ENCODE measurements around the gene SLC32A1. TPM values are rescaled to one million over a fixed set of nuclear protein-coding genes. Genes with fewer than 3 reads are reported as not detected.
A peak's percentile ranks its signal among the peaks of the same experiment; 100 is the strongest.

SLC32A1 gene
- total RNA-seq, 1 donor from 2014 or later, result not detected

- DNase-seq (ENCODE audit: low spot score), result no peak
Measured at GRCh38 chr20:38725148-38725901, 1.0 kb downstream of the SLC32A1 start.

DNA sequence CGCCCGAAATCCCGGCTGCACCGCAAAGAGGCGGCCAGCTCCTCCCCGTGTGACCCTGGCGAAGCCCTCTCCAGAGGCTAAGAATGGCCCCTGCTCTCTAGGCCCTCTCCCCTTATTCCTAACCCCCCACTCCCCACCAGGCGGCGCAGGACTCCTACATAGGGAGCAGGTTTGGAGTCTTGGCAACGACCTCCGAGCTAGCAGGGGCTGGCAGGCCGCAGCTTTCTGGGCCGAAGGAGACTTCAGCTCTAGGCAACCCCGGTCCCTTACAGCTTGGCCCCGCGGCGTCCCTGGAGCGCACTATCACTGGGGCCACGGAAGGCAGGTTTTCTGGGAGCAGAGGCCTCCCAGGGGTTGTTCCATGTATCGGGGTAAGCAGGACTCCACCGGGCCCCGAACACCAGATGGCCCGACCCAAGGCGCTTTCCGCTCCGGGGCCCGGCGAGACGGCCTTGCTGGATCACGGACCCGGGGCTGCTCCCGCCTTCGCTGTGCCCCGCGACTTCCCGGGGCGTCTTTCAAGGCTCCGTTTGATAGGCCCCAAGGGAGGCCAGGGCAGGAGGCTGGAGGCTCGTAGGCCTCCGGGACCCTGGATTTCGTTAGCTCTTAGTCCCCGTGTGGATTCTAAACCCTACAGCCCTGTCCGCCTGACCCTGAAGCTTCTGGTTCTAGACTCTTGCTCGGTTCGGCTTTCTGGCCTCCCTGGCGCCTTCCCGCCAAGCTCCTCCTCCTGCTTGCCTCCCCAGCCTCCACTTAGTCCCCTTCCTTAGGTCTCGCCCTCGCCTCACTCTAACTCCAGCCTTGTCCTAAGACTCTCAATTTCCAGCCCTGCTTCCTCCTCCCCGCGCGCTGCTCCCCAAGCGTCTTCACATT is 1.9 kb downstream of the SLC32A1 start:
- DNase-seq (ENCODE audit: low spot score), result no peak

GRCh38 chr20:38726804-38727606 is 2.7 kb downstream of the SLC32A1 start:
- DNase-seq (ENCODE audit: low spot score), result no peak

GRCh38 chr20:38727607-38728190 is 3.4 kb downstream of the SLC32A1 start:
- DNase-seq (ENCODE audit: low spot score), result no peak

GRCh38 chr20:38728191-38728781 is 4.0 kb downstream of the SLC32A1 start:
- no peak for DNase-seq (ENCODE audit: low spot score)

DNA sequence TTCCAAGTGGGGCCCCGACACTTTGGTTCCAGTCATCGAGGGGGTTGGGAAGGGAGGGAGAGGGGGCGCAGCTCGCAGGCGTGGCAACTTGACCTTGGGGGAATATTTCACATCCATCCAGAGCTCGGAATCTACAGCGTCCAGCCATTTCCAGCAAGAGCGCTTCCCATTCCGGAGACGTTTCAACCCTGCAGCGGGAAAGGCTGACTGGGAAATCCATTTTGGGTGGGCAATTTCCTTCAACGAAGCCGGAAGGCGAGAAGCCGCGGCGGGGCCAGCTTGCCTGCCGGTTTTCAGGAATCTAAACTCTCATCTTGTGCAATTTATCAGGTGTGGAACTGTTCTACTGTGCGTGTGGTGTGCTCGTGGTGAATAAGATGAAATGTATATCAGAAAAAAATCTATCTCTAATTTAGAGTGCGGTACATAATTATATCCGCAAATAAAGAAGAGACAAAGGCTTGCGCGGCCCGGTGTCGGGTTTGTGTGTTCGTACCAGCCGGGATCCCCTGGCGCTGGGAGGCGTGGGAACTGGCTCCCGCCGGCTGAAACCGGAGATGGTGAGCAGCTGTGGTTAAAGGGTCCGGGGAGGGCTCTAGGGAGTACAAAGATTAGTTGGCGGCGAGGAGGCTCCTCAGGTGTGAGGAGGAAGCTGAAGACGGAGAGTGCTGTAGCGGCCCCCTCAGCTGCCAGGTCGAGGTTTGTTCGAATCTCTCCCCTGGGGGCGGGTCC is 4.8 kb downstream of the SLC32A1 start:
- peak; percentile 67 for DNase-seq (ENCODE audit: low spot score)

- peak; percentile 11 for DNase-seq (ENCODE audit: low spot score)
Measured at GRCh38 chr20:38729767-38730166, 5.5 kb downstream of the SLC32A1 start.

DNA sequence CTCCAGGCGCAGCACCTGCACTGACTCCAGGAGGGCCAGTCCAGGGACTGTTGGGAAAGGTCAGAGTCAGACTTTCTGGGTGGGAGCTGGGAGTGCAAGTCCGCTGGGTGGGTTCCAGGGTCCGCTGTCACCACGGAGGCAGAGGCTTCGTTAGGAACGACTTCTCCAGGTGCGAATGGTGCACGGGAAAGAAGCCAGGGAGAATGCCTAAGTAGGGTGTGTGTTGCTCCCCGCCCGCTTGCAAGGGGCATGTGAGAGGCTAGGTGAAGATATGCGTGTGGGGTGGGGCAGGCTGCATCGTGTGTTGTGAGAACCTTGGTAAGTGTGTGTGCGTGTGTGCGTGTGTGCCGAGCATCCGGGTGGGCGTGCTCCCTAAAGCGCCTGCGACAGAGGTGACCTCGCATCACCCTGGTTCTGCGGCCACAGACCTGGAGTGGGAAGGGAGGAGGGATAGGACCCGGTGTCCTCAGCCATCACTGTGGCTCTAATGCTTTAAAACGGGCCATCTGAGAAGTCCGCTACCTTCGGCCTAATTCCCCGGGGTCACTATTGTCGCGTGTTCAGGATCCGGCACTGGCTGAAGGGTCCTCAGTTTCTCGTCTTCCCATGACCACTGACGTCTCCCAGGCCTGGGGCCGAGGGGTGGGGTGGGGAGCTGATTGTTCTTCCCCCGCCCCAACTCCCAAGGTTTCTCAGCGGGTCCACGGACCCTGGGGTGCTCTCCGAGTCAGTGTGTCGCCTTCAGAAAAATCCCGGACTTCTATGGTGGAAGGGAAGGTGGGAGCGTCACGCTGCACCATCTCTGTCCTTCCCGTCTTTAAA is 6.1 kb downstream of the SLC32A1 start:
- peak; percentile 69 for DNase-seq (ENCODE audit: low spot score)

GRCh38 chr20:38730989-38731737 is 6.9 kb downstream of the SLC32A1 start:
- peak; percentile 92 for DNase-seq (ENCODE audit: low spot score)

GRCh38 chr20:38731738-38732113 is 7.4 kb downstream of the SLC32A1 start:
- peak; percentile 51 for DNase-seq (ENCODE audit: low spot score)

GRCh38 chr20:38732981-38733380 is 8.7 kb downstream of the SLC32A1 start:
- DNase-seq (ENCODE audit: low spot score), result peak; percentile 71

DNA sequence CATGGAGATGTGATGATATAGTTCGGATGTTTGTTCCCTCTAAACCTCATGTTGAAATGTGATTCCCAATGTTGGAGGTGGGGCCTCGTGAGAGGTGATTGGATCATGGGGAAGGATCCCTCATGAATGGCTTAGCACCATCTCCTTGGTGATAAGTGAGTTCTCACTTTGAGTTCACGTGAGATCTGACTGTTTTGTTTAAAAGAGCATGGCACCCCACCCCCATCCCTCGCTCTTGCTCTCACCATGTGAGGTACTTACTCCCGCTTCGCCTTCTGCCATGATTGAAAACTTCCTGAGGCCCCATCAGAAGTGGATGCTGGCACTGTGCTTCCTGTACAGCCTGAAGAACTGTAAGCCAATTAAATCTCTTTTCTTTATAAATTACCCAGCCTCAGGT is 10.9 kb downstream of the SLC32A1 start:
- no peak for DNase-seq (ENCODE audit: low spot score)

- no peak for DNase-seq (ENCODE audit: low spot score)
Measured at GRCh38 chr20:38737887-38738286, 13.6 kb downstream of the SLC32A1 start.

- no peak for DNase-seq (ENCODE audit: low spot score)
Measured at GRCh38 chr20:38745757-38746156, 21.5 kb downstream of the SLC32A1 start.

- DNase-seq (ENCODE audit: low spot score), result no peak
Measured at GRCh38 chr20:38747495-38748096, 23.3 kb downstream of the SLC32A1 start.

DNA sequence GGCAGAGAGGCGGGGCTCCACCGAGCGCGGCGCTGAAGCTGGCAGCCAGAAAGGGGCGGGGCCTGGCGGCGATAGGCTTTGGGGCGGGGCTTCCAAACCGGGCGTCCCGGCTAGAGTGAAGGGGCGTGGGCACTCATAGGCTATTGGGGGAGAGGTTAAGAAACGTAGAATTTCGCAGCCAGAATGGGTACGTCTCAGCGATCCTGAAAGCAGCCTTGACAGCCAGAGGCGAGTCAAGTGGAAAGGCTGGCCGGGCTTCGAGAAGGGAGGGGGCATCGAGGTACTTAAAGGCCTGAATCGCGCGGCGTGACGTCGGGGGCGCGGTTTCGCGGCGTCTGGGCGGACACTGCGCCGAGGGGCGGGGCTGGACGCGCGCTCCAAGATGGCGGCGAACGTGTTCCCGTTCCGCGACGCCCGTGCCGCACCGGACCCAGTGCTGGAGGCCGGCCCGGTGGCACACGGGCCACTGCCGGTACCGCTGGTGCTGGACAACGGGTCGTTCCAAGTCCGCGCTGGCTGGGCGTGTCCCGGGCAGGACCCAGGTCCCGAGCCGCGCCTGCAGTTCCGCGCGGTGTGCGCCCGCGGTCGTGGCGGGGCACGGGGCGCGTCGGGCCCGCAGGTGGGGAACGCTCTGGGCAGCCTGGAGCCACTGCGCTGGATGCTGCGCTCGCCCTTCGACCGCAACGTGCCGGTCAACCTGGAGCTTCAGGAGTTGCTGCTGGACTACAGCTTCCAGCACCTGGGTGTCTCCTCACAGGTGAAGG is 24.0 kb downstream of the SLC32A1 start, which contains the start of gene ACTR5:
ACTR5 (plus strand) TSS at position 364 of the 764 bp plus-strand sequence; CDS start at position 383, 19 bp downstream.
- DNase-seq (ENCODE audit: low spot score), result peak; percentile 98

GRCh38 chr20:38748861-38749149 is 24.5 kb downstream of the SLC32A1 start:
- no peak for DNase-seq (ENCODE audit: low spot score)
